ENCODE data around the gene AK4. TPM values are rescaled to one million over a fixed set of nuclear protein-coding genes. Genes with fewer than 3 reads are reported as not detected.
"Not testable (repeated sequence)": the region's sequence is repeated elsewhere in the genome, so short reads cannot be mapped to it uniquely, and the experiment has no call there.

AK4 gene
- total RNA-seq, 6 experiments from 2014 or later: 108 to 171 (median 123) TPM

GRCh38 chr1:65153635-65154034, 5.6 kb downstream of the AK4 start:
- Histone ChIP-seq H3K4me3 (no peak overlapping the region), H3K4me1 (peaks cover 0 to 56% (median 13%) of the 10 kb centered on the region in 4 donors), H3K9me3 (no peaks in the 10 kb centered on the region), H3K27me3 (no peaks in the 10 kb centered on the region), H3K36me3 (no peaks in the 10 kb centered on the region), H3K27ac (peak overlapping the region in 2 of 3 donors; percentile 4 to 31)
- 64% methylated on average over 4 of the region's 4 CpGs for WGBS (ENCODE audit: insufficient coverage, low coverage, low lambda C conversion rate, missing lambda C conversion rate)
- ATAC-seq (no peak), DNase-seq (no peak)
- TF ChIP-seq CTCF (IDR thresholded peaks at IDR 0.05) (no peak), POLR2A (IDR thresholded peaks at IDR 0.05) (no peak)
- intact Hi-C loops (cut with DNase I): no loop called here

- TF ChIP-seq POLR2A (IDR thresholded peaks at IDR 0.05) (no peak), CTCF (IDR thresholded peaks at IDR 0.05) (no peak)
- DNase-seq (no peak), ATAC-seq (no peak)
- 43% methylated on average over 1 of the region's 2 CpGs for WGBS (ENCODE audit: insufficient coverage, low coverage, low lambda C conversion rate, missing lambda C conversion rate)
- no peaks in the 10 kb centered on the region for H3K9me3 ChIP-seq
- peaks cover 0 to 71% (median 22%) of the 10 kb centered on the region in 4 donors for H3K4me1 ChIP-seq
- no peaks in the 10 kb centered on the region for H3K36me3 ChIP-seq
- no peaks in the 10 kb centered on the region for H3K27me3 ChIP-seq
- H3K4me3 ChIP-seq: no peak overlapping the region
- intact Hi-C loops (cut with DNase I): no loop called here
- H3K27ac ChIP-seq: peak overlapping the region in 2 of 3 donors; percentile 1 to 87
These were observed 9.0 kb downstream of the AK4 start for GRCh38 chr1:65156910-65157545.

GRCh38 chr1:65157546-65157941, 9.5 kb downstream of the AK4 start:
- no peak for ATAC-seq
- no peak for DNase-seq
- no peaks in the 10 kb centered on the region for H3K36me3 ChIP-seq
- 88% methylated on average over 4 of the region's 4 CpGs for WGBS (ENCODE audit: insufficient coverage, low coverage, low lambda C conversion rate, missing lambda C conversion rate)
- H3K9me3 ChIP-seq: no peaks in the 10 kb centered on the region
- no peak overlapping the region for H3K4me3 ChIP-seq
- TF ChIP-seq CTCF (IDR thresholded peaks at IDR 0.05) (no peak), POLR2A (IDR thresholded peaks at IDR 0.05) (no peak)
- H3K27me3 ChIP-seq: no peaks in the 10 kb centered on the region
- peak overlapping the region in 2 of 3 donors; percentile 79 to 87 for H3K27ac ChIP-seq
- H3K4me1 ChIP-seq: peaks cover 0 to 74% (median 25%) of the 10 kb centered on the region in 4 donors
- intact Hi-C loops (cut with DNase I): no loop called here

- 40% methylated on average over 4 of the region's 4 CpGs for WGBS (ENCODE audit: insufficient coverage, low coverage, low lambda C conversion rate, missing lambda C conversion rate)
- H3K4me1 ChIP-seq: peaks cover 0 to 76% (median 32%) of the 10 kb centered on the region in 4 donors
- H3K4me3 ChIP-seq; DNase-seq; H3K27me3 ChIP-seq; intact Hi-C loops (cut with DNase I); H3K36me3 ChIP-seq; H3K9me3 ChIP-seq: not testable (repeated sequence)
- peak; percentile 7 to 21 (median 11) for ATAC-seq
- peak overlapping the region; percentile 20 to 87 (median 79) for H3K27ac ChIP-seq
These were observed 11.3 kb downstream of the AK4 start for GRCh38 chr1:65159291-65159688.

- Histone ChIP-seq H3K9me3 (no peaks in the 10 kb centered on the region), H3K36me3 (no peaks in the 10 kb centered on the region), H3K27me3 (no peaks in the 10 kb centered on the region), H3K4me1 (peaks cover 0 to 82% (median 34%) of the 10 kb centered on the region in 4 donors), H3K4me3 (no peak overlapping the region), H3K27ac (peak overlapping the region; percentile 20 to 87 (median 79))
- WGBS (ENCODE audit: insufficient coverage, low coverage, low lambda C conversion rate, missing lambda C conversion rate): 50% methylated on average over 9 of the region's 9 CpGs
- intact Hi-C loops (cut with DNase I): no loop called here
- TF ChIP-seq POLR2A (IDR thresholded peaks at IDR 0.05) (no peak), CTCF (IDR thresholded peaks at IDR 0.05) (no peak)
- ATAC-seq: peak in 2 of 4 donors; percentile 10 to 38
- DNase-seq: no peak
These were observed 12.0 kb downstream of the AK4 start for GRCh38 chr1:65159801-65160523.
